NB4 (cell line): ENCODE data around the gene BTG4.

Source experiments
- DNase-seq: peaks from one replicate; pipeline ENCODE4 v3.0.0; 2010; ENCODE audit warnings: low read depth
- H3K4me3 ChIP-seq: one replicate; pipeline ENCODE4 v1.5.1; 2011; ENCODE audit warnings: mild to moderate bottlenecking, low read depth, low read length, moderate library complexity
- CTCF ChIP-seq: IDR thresholded peaks from one replicate; pipeline ENCODE4 v1.5.1; 2012; ENCODE audit warnings: low read depth, low read length
- MAX ChIP-seq: IDR thresholded peaks from 2 replicates; pipeline ENCODE4 v1.6.1; 2011; ENCODE audit warnings: low read depth, low read length
- MYC ChIP-seq: IDR thresholded peaks from 2 replicates; pipeline ENCODE4 v1.6.1; 2011; ENCODE audit warnings: low read depth, low read length
- POLR2A ChIP-seq: IDR thresholded peaks from 2 replicates; pipeline ENCODE4 v1.6.1; 2011; ENCODE audit warnings: mild to moderate bottlenecking; ENCODE audit not compliant: insufficient read length; ENCODE audit errors: extremely low read depth

The BTG4 gene

GRCh38 chr11:111454561-111455192, 57.5 kb downstream of the BTG4 start:
- TF ChIP-seq POLR2A (no peak), MAX (no peak), MYC (no peak), CTCF (peak; percentile 41)
- H3K4me3 ChIP-seq: no peak overlapping the region
- DNase-seq: peak; percentile 70

GRCh38 chr11:111452817-111453552, 59.2 kb downstream of the BTG4 start:
- no peak for TF ChIP-seq MYC
- TF ChIP-seq MAX: no peak
- TF ChIP-seq CTCF: no peak
- no peak for TF ChIP-seq POLR2A

GRCh38 chr11:111452146-111452545, 60.0 kb downstream of the BTG4 start:
- DNase-seq: no peak
- TF ChIP-seq MAX (no peak), POLR2A (no peak), MYC (no peak), CTCF (no peak)
- H3K4me3 ChIP-seq: no peak overlapping the region

More at GRCh38 chr11:111452817-111453552, 59.2 kb downstream of the BTG4 start:
- DNase-seq: no peak
- no peak overlapping the region for H3K4me3 ChIP-seq

GRCh38 chr11:111450480-111451320, 61.5 kb downstream of the BTG4 start:
- no peak for DNase-seq
- no peak overlapping the region for H3K4me3 ChIP-seq
- TF ChIP-seq CTCF (no peak), POLR2A (no peak), MYC (no peak), MAX (no peak)

GRCh38 chr11:111449696-111450479, 62.3 kb downstream of the BTG4 start:
- H3K4me3 ChIP-seq: no peak overlapping the region
- TF ChIP-seq CTCF (no peak), MAX (no peak), POLR2A (no peak), MYC (no peak)
- no peak for DNase-seq
